Fibroblast of lung (primary cell): ENCODE measurements around the gene RGS2.

Source experiments
- EZH2 ChIP-seq: IDR thresholded peaks from 2 replicates; pipeline ENCODE4 v1.5.1; 2012; ENCODE audit warnings: low read length, control low read depth, mild to moderate bottlenecking; ENCODE audit errors: missing control alignments
- TF ChIP-seq, protein P1 (sequence below), 2 donors: IDR thresholded peaks in 1 of 2; conservative IDR thresholded peaks in 1 of 2; 1 replicate in 1 of 2; 2 replicates in 1 of 2; pipeline ENCODE4 v1.5.1; 2011 to 2012; ENCODE audit warnings: low read length in 2 of 2, control low read depth in 1 of 2, inconsistent platforms in 1 of 2, low read depth in 1 of 2, mild to moderate bottlenecking in 1 of 2

DNA sequence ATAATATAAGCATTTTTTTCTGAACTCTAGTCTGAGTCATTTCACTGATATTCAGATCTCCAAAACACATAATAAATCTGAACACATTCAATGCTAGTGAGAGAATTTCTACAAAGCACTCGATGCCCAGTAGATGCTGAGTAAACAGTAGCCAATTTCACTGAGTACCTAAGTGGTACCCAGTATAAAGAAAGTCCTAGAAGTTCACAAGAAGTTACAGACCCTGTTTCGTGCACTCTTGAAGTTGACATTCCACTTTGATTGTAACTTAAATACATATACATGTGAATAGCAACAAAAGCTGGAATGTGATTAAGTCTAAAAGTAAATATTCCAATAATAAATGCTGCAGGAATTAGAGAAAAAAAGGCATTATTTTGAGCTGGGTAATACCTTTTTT is 33.2 kb upstream of the RGS2 start:
- TF ChIP-seq, protein P1, sequence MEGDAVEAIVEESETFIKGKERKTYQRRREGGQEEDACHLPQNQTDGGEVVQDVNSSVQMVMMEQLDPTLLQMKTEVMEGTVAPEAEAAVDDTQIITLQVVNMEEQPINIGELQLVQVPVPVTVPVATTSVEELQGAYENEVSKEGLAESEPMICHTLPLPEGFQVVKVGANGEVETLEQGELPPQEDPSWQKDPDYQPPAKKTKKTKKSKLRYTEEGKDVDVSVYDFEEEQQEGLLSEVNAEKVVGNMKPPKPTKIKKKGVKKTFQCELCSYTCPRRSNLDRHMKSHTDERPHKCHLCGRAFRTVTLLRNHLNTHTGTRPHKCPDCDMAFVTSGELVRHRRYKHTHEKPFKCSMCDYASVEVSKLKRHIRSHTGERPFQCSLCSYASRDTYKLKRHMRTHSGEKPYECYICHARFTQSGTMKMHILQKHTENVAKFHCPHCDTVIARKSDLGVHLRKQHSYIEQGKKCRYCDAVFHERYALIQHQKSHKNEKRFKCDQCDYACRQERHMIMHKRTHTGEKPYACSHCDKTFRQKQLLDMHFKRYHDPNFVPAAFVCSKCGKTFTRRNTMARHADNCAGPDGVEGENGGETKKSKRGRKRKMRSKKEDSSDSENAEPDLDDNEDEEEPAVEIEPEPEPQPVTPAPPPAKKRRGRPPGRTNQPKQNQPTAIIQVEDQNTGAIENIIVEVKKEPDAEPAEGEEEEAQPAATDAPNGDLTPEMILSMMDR (conservative IDR thresholded peaks at IDR 0.05 in 1 of 2, IDR thresholded peaks at IDR 0.05 in 1 of 2; ENCODE audit: low read depth in 1 of 2, low read length in 2 of 2), result no peak
- no peak for TF ChIP-seq EZH2
